ENCODE measurements around the gene PCDHGA2.
A peak's percentile ranks its signal among the peaks of the same experiment; 100 is the strongest.
"Not testable (repeated sequence)": the region's sequence is repeated elsewhere in the genome, so short reads cannot be mapped to it uniquely, and the experiment has no call there.

Gene PCDHGA2

GRCh38 chr5:141326088-141326854 lies 12.3 kb upstream of the PCDHGA2 start:
- 77 to 83% methylated on average over 27 of the region's 27 CpGs for WGBS, 2 experiments
- H3K4me3 ChIP-seq (ENCODE audit: insufficient read depth, low read depth, low read length) = no peak overlapping the region
- H3K9me3 ChIP-seq (ENCODE audit: control insufficient read depth, low read length) = peaks cover 2% of the 10 kb centered on the region

GRCh38 chr5:141328231-141328630 lies 10.3 kb upstream of the PCDHGA2 start:
- H3K4me1 ChIP-seq (ENCODE audit: control insufficient read depth, insufficient read depth, low read length) = no peaks in the 10 kb centered on the region
- H3K27me3 ChIP-seq (ENCODE audit: control insufficient read depth, insufficient read depth, low read length, poor library complexity, severe bottlenecking) = no peaks in the 10 kb centered on the region
- no peaks in the 10 kb centered on the region for H3K36me3 ChIP-seq (ENCODE audit: control insufficient read depth, insufficient read depth, low read length)
- 89 to 91% methylated on average over 8 of the region's 8 CpGs for WGBS, 2 experiments
- no peak overlapping the region for H3K27ac ChIP-seq (ENCODE audit: insufficient read depth, low read depth, low read length, poor library complexity, severe bottlenecking)
- no peak overlapping the region for H3K4me3 ChIP-seq (ENCODE audit: insufficient read depth, low read depth, low read length)
- H3K9me3 ChIP-seq (ENCODE audit: control insufficient read depth, low read length) = no peaks in the 10 kb centered on the region

More at GRCh38 chr5:141326088-141326854, 12.3 kb upstream of the PCDHGA2 start:
- Histone ChIP-seq H3K4me1 (ENCODE audit: control insufficient read depth, insufficient read depth, low read length) (no peaks in the 10 kb centered on the region), H3K27ac (ENCODE audit: insufficient read depth, low read depth, low read length, poor library complexity, severe bottlenecking) (no peak overlapping the region), H3K36me3 (ENCODE audit: control insufficient read depth, insufficient read depth, low read length) (no peaks in the 10 kb centered on the region), H3K27me3 (ENCODE audit: control insufficient read depth, insufficient read depth, low read length, poor library complexity, severe bottlenecking) (no peaks in the 10 kb centered on the region)

GRCh38 chr5:141330299-141331080 lies 8.1 kb upstream of the PCDHGA2 start, which contains the start of gene PCDHGA1:
TSS of gene PCDHGA1 (plus strand) at chr5:141330514.
- Histone ChIP-seq H3K27me3 (ENCODE audit: control insufficient read depth, insufficient read depth, low read length, poor library complexity, severe bottlenecking) (no peaks in the 10 kb centered on the region), H3K27ac (ENCODE audit: insufficient read depth, low read depth, low read length, poor library complexity, severe bottlenecking) (no peak within 1 kb of the TSS), H3K36me3 (ENCODE audit: control insufficient read depth, insufficient read depth, low read length) (no peaks in the 10 kb centered on the region), H3K4me3 (ENCODE audit: insufficient read depth, low read depth, low read length) (no peak within 1 kb of the TSS), H3K9me3 (ENCODE audit: control insufficient read depth, low read length) (no peaks in the 10 kb centered on the region), H3K4me1 (ENCODE audit: control insufficient read depth, insufficient read depth, low read length) (no peaks in the 10 kb centered on the region)
- 88 to 89% methylated on average over 21 of the region's 21 CpGs for WGBS, 2 experiments

- H3K27ac ChIP-seq (ENCODE audit: insufficient read depth, low read depth, low read length, poor library complexity, severe bottlenecking); H3K4me3 ChIP-seq (ENCODE audit: insufficient read depth, low read depth, low read length); H3K36me3 ChIP-seq (ENCODE audit: control insufficient read depth, insufficient read depth, low read length); H3K27me3 ChIP-seq (ENCODE audit: control insufficient read depth, insufficient read depth, low read length, poor library complexity, severe bottlenecking); H3K4me1 ChIP-seq (ENCODE audit: control insufficient read depth, insufficient read depth, low read length); H3K9me3 ChIP-seq (ENCODE audit: control insufficient read depth, low read length): not testable (repeated sequence)
- 96% methylated on average over 39 of the region's 39 CpGs for WGBS, 2 experiments
Observed at GRCh38 chr5:141332571-141332970, 6.0 kb upstream of the PCDHGA2 start.

- H3K9me3 ChIP-seq (ENCODE audit: control insufficient read depth, low read length); H3K4me1 ChIP-seq (ENCODE audit: control insufficient read depth, insufficient read depth, low read length); H3K27me3 ChIP-seq (ENCODE audit: control insufficient read depth, insufficient read depth, low read length, poor library complexity, severe bottlenecking); H3K4me3 ChIP-seq (ENCODE audit: insufficient read depth, low read depth, low read length); H3K27ac ChIP-seq (ENCODE audit: insufficient read depth, low read depth, low read length, poor library complexity, severe bottlenecking); H3K36me3 ChIP-seq (ENCODE audit: control insufficient read depth, insufficient read depth, low read length): not testable (repeated sequence)
- WGBS, 2 experiments = 96 to 97% methylated on average over 41 to 45 of the region's 45 CpGs
Observed at GRCh38 chr5:141340781-141341354, 2.3 kb downstream of the PCDHGA2 start.

GRCh38 chr5:141342773-141343172 lies 4.2 kb downstream of the PCDHGA2 start:
- Histone ChIP-seq H3K27ac (ENCODE audit: insufficient read depth, low read depth, low read length, poor library complexity, severe bottlenecking) (no peak overlapping the region), H3K4me1 (ENCODE audit: control insufficient read depth, insufficient read depth, low read length) (no peaks in the 10 kb centered on the region), H3K27me3 (ENCODE audit: control insufficient read depth, insufficient read depth, low read length, poor library complexity, severe bottlenecking) (no peaks in the 10 kb centered on the region), H3K36me3 (ENCODE audit: control insufficient read depth, insufficient read depth, low read length) (no peaks in the 10 kb centered on the region), H3K9me3 (ENCODE audit: control insufficient read depth, low read length) (peaks cover 7% of the 10 kb centered on the region), H3K4me3 (ENCODE audit: insufficient read depth, low read depth, low read length) (no peak overlapping the region)
- WGBS, 2 experiments = 68 to 69% methylated on average over 1 of the region's 1 CpG

- H3K36me3 ChIP-seq (ENCODE audit: control insufficient read depth, insufficient read depth, low read length) = no peaks in the 10 kb centered on the region
- no peaks in the 10 kb centered on the region for H3K27me3 ChIP-seq (ENCODE audit: control insufficient read depth, insufficient read depth, low read length, poor library complexity, severe bottlenecking)
- H3K9me3 ChIP-seq (ENCODE audit: control insufficient read depth, low read length) = peaks cover 7% of the 10 kb centered on the region
- peak within 1 kb of the TSS; percentile 35 for H3K4me3 ChIP-seq (ENCODE audit: insufficient read depth, low read depth, low read length)
- H3K27ac ChIP-seq (ENCODE audit: insufficient read depth, low read depth, low read length, poor library complexity, severe bottlenecking) = no peak within 1 kb of the TSS
- WGBS, 2 experiments = 62 to 70% methylated on average over 7 to 8 of the region's 9 CpGs
- H3K4me1 ChIP-seq (ENCODE audit: control insufficient read depth, insufficient read depth, low read length) = no peaks in the 10 kb centered on the region
Observed at GRCh38 chr5:141343242-141343952, 4.8 kb downstream of the PCDHGA2 start, which contains the start of gene PCDHGA3. TSS of gene PCDHGA3 (plus strand) at chr5:141343829. CDS start at chr5:141344034, 205 bp downstream.

GRCh38 chr5:141343953-141344463 lies 5.4 kb downstream of the PCDHGA2 start:
- no peaks in the 10 kb centered on the region for H3K36me3 ChIP-seq (ENCODE audit: control insufficient read depth, insufficient read depth, low read length)
- H3K4me1 ChIP-seq (ENCODE audit: control insufficient read depth, insufficient read depth, low read length) = no peaks in the 10 kb centered on the region
- WGBS, 2 experiments = 74 to 81% methylated on average over 31 of the region's 31 CpGs
- peaks cover 7% of the 10 kb centered on the region for H3K9me3 ChIP-seq (ENCODE audit: control insufficient read depth, low read length)
- H3K27ac ChIP-seq (ENCODE audit: insufficient read depth, low read depth, low read length, poor library complexity, severe bottlenecking) = no peak overlapping the region
- no peaks in the 10 kb centered on the region for H3K27me3 ChIP-seq (ENCODE audit: control insufficient read depth, insufficient read depth, low read length, poor library complexity, severe bottlenecking)
- H3K4me3 ChIP-seq (ENCODE audit: insufficient read depth, low read depth, low read length) = peak overlapping the region; percentile 35

GRCh38 chr5:141345327-141345726 lies 6.8 kb downstream of the PCDHGA2 start:
- Histone ChIP-seq H3K36me3 (ENCODE audit: control insufficient read depth, insufficient read depth, low read length) (no peaks in the 10 kb centered on the region), H3K9me3 (ENCODE audit: control insufficient read depth, low read length) (peaks cover 7% of the 10 kb centered on the region), H3K4me3 (ENCODE audit: insufficient read depth, low read depth, low read length) (no peak overlapping the region), H3K4me1 (ENCODE audit: control insufficient read depth, insufficient read depth, low read length) (no peaks in the 10 kb centered on the region), H3K27ac (ENCODE audit: insufficient read depth, low read depth, low read length, poor library complexity, severe bottlenecking) (no peak overlapping the region), H3K27me3 (ENCODE audit: control insufficient read depth, insufficient read depth, low read length, poor library complexity, severe bottlenecking) (no peaks in the 10 kb centered on the region)
- 93% methylated on average over 20 of the region's 20 CpGs for WGBS, 2 experiments
